GM12865 (cell line): ENCODE data around the gene TWNK.

Source experiments
- DNase-seq: peaks from one replicate; pipeline ENCODE4 v3.0.0; 2010; ENCODE audit warnings: low read depth
- H3K4me3 ChIP-seq: 2 replicates; pipeline ENCODE4 v1.5.1; 2011; ENCODE audit warnings: mild to moderate bottlenecking, low read depth, low read length, control low read depth
- TF ChIP-seq, protein P1 (sequence below): IDR thresholded peaks from 2 replicates; pipeline ENCODE4 v1.5.1; 2011; ENCODE audit warnings: low read length, control low read depth, low read depth, inconsistent platforms; ENCODE audit not compliant: insufficient read depth; ENCODE audit errors: missing control alignments

TWNK gene

DNA sequence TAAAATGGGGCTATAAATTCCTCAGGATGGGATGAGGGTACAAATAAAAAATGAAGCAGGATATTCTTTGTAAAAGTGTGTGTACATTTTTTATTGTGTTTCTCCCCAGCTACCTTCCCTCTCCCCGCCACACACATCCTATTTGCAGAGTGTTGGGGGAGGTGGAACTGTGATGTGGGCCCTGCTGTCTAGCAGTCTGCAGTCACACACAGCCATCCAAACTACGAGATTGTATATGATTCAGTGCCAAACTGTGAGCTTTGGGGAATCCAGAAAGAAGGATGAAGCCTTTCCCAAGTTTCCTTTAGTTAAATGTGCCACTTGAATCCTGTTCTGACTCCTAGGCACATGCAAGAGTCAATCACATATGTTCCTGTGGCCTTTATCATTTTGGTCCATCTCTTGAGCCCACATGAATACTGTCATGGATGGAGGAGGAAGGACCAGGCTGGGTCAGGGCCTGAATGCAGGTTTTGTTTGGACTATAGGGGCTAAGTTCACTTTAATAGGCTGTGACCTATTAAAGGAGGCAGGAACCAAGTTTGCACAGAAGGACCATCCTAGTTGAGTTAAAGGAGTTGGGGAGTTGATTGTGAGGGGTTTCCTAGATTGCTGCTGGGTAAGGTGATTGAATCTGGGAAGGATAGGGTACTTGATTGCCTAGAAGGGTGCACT lies 19.1 kb upstream of the TWNK start:
- H3K4me3 ChIP-seq, result no peak overlapping the region
- TF ChIP-seq, protein P1, sequence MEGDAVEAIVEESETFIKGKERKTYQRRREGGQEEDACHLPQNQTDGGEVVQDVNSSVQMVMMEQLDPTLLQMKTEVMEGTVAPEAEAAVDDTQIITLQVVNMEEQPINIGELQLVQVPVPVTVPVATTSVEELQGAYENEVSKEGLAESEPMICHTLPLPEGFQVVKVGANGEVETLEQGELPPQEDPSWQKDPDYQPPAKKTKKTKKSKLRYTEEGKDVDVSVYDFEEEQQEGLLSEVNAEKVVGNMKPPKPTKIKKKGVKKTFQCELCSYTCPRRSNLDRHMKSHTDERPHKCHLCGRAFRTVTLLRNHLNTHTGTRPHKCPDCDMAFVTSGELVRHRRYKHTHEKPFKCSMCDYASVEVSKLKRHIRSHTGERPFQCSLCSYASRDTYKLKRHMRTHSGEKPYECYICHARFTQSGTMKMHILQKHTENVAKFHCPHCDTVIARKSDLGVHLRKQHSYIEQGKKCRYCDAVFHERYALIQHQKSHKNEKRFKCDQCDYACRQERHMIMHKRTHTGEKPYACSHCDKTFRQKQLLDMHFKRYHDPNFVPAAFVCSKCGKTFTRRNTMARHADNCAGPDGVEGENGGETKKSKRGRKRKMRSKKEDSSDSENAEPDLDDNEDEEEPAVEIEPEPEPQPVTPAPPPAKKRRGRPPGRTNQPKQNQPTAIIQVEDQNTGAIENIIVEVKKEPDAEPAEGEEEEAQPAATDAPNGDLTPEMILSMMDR, result no peak
- no peak for DNase-seq

- no peak for DNase-seq
- H3K4me3 ChIP-seq, result peak overlapping the region; percentile 50
- TF ChIP-seq, protein P1, result no peak
These were observed 18.5 kb upstream of the TWNK start for GRCh38 chr10:100968863-100969186.

DNA sequence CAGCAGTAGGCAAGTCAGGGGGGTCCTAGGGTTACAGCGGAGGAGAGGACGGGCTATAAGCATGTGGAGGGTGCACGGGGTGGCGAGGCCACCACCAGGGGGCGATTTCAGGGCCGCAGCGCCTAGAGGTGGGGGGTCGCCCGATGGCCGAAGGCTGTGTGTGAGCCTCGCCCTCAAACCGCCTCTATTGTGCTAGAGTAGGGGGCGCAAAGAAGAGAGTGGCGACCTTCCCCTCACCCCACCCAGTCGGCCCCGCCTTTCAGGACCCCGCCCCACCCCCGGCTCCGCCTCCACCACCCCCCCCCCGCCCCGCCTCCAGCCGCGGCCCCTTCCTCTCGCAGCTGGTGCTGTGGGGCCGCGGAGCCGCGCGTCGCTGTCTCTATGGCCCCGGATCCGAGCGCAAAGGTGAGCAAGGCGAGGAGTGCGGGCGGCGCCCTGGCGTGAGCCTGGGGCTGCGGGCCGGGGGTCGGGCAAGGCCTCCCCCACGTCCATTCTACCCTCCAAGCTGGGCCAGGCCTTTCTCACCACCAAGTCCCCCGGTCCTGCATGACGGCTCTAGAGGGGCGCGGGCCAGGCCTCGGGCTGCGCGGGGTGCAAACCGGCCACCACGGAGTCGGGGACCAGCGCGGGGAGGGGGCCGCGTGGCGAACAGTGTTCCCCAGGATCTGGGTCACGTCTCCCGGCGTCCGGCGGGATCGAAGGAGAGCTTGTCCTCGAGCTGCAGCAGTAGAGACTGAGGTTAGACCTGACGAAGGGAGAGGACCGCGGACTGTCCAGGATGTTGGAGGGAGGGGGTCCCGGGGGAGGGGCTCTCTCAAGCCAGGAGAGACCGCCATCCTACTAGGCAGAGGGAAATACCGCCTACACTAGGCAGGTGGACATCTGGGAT lies 17.9 kb upstream of the TWNK start, which contains the start of gene SEMA4G:
TSS of gene SEMA4G (plus strand) at position 318 of the 889 bp plus-strand sequence. CDS start 3,409 bp downstream, outside the sequence.
- TF ChIP-seq, protein P1, result peak; percentile 79
- H3K4me3 ChIP-seq, result peak within 1 kb of the TSS; percentile 50
- DNase-seq, result peak; percentile 45

DNA sequence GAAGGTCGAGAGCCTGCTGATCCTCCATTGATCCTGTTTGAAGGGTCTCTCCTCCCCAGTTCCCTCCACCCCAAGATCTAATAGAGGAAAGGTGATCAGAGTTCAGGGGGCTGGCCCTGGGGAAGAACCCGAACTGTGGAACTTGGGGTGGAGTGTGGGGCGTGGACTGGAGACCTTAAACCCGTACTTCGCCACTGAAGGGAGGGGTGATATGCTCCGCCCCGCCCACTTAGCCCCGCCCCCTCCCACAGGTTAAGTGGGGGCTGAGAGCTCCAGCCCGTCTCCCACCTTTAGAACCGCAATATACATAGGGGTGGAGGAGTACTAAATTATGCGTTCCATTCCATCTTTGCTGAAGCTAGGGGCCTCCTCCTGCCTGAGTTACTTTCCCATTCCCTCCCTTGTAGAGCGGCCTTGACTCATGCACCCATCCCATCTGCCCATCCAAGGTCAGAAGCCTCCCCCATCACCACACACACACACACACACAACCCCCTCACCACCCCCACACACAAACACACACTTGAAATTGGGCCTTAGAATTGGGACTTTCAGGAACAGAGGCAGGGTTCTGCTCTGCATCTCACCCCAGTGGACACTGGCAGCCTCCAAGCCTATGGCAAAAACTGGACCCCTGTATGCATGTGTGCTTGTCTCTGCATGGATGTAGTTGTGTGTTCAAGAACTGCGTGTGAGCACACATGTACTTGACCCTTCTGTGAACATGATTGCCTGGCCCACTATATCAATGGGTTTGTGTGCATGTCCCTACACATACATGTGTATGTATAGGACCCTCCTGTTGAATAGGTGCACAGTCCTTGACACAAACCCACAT lies 17.0 kb upstream of the TWNK start:
- no peak for DNase-seq
- no peak overlapping the region for H3K4me3 ChIP-seq
- TF ChIP-seq, protein P1, result no peak

- no peak overlapping the region for H3K4me3 ChIP-seq
- TF ChIP-seq, protein P1, result no peak
- DNase-seq, result no peak
These were observed 16.2 kb upstream of the TWNK start for GRCh38 chr10:100970914-100971811.
